Tracheal epithelial cell (primary cell): ENCODE measurements around the gene SCAF1. TPM values are rescaled to one million over a fixed set of nuclear protein-coding genes. Genes with fewer than 3 reads are reported as not detected.

Experiments
- total RNA-seq: library from RNA; depleted of rRNA; stranded (reverse); fragments of >200 nt; gene quantifications from 2 replicates; pipeline ENCODE4 v1.2.1, GENCODE V29; 2014

Gene SCAF1
- total RNA-seq: 14.2 and 16.4 TPM in 2 replicates

GRCh38 chr19:49641688-49642491 is at the start of gene SCAF1:
Gene SCAF1, plus strand, starts transcription at chr19:49642209. Its CDS starts 2,818 bp downstream, at chr19:49645027.

GRCh38 chr19:49640113-49640898 is 1.7 kb upstream of the SCAF1 start, which contains the start of gene RRAS:
Gene RRAS, minus strand, starts transcription at chr19:49640143. Its CDS starts 45 bp downstream, at chr19:49640098.

GRCh38 chr19:49665351-49666119 is 23.5 kb downstream of the SCAF1 start, which contains the start of the genes BCL2L12 and IRF3:
Gene BCL2L12, plus strand, starts transcription at chr19:49665933. Its CDS starts 760 bp downstream, at chr19:49666693.
Gene IRF3, minus strand, starts transcription at chr19:49665857. Its CDS starts 1,019 bp downstream, at chr19:49664838.

GRCh38 chr19:49677231-49677900 is 35.4 kb downstream of the SCAF1 start, which contains the start of gene PRMT1:
Gene PRMT1, plus strand, starts transcription at chr19:49677271. Its CDS starts 10 bp downstream, at chr19:49677281.

GRCh38 chr19:49689133-49690078 is 47.4 kb downstream of the SCAF1 start, which contains the start of gene ADM5:
Gene ADM5, plus strand, starts transcription at chr19:49689594. Its CDS starts 244 bp downstream, at chr19:49689838.

GRCh38 chr19:49690656-49691242 is 48.7 kb downstream of the SCAF1 start, which contains the start of gene CPT1C:
Gene CPT1C, plus strand, starts transcription at chr19:49691116. Its CDS starts 1,137 bp downstream, at chr19:49692253.

Other genes starting within 250 kb of the SCAF1 start
- not detected in 2 replicates for gene PTH2, start 218.8 kb upstream of the SCAF1 start, total RNA-seq
- not detected in 2 replicates for gene GFY, start 216.8 kb upstream of the SCAF1 start, total RNA-seq
- gene SLC17A7, start 200.7 kb upstream of the SCAF1 start, total RNA-seq: not detected in 2 replicates
- gene PIH1D1, start 190.4 kb upstream of the SCAF1 start, total RNA-seq: 98.9 and 148 TPM in 2 replicates
- 23.7 and 48.0 TPM in 2 replicates for gene ALDH16A1, start 189.0 kb upstream of the SCAF1 start, total RNA-seq
- not detected in 2 replicates for gene FLT3LG, start 168.0 kb upstream of the SCAF1 start, total RNA-seq
- 6,353 and 8,609 TPM in 2 replicates for gene RPL13A, start 154.6 kb upstream of the SCAF1 start, total RNA-seq
- 5,302 and 8,401 TPM in 2 replicates for gene RPS11, start 145.8 kb upstream of the SCAF1 start, total RNA-seq
- 25.8 and 32.6 TPM in 2 replicates for gene FCGRT, start 129.5 kb upstream of the SCAF1 start, total RNA-seq
- 1.7 and 1.9 TPM in 2 replicates for gene RCN3, start 114.2 kb upstream of the SCAF1 start, total RNA-seq
- 63.5 and 88.0 TPM in 2 replicates for gene NOSIP, start 61.7 kb upstream of the SCAF1 start, total RNA-seq
- gene PRRG2, start 60.9 kb upstream of the SCAF1 start, total RNA-seq: 6.0 and 7.2 TPM in 2 replicates
- 0.96 and 2.1 TPM in 2 replicates for gene PRR12, start 51.0 kb upstream of the SCAF1 start, total RNA-seq
- 22.8 and 34.9 TPM in 2 replicates for gene RRAS, start 2.1 kb upstream of the SCAF1 start, total RNA-seq
- 98.1 and 111 TPM in 2 replicates for gene IRF3, start 23.6 kb downstream of the SCAF1 start, total RNA-seq
- 2.4 and 3.8 TPM in 2 replicates for gene BCL2L12, start 23.7 kb downstream of the SCAF1 start, total RNA-seq
- 264 and 577 TPM in 2 replicates for gene PRMT1, start 35.1 kb downstream of the SCAF1 start, total RNA-seq
- gene ADM5, start 47.4 kb downstream of the SCAF1 start, total RNA-seq: 0.64 and 0.72 TPM in 2 replicates
- 1.4 and 1.9 TPM in 2 replicates for gene CPT1C, start 48.9 kb downstream of the SCAF1 start, total RNA-seq
- gene TSKS, start 121.1 kb downstream of the SCAF1 start, total RNA-seq: not detected in 2 replicates
- gene AP2A1, start 124.8 kb downstream of the SCAF1 start, total RNA-seq: 39.2 and 39.5 TPM in 2 replicates
- gene FUZ, start 171.1 kb downstream of the SCAF1 start, total RNA-seq: 8.5 and 22.9 TPM in 2 replicates
- 14.0 and 15.6 TPM in 2 replicates for gene MED25, start 176.1 kb downstream of the SCAF1 start, total RNA-seq
- gene PTOV1, start 208.9 kb downstream of the SCAF1 start, total RNA-seq: 24.7 and 38.1 TPM in 2 replicates
- 31.5 and 34.7 TPM in 2 replicates for gene PNKP, start 225.4 kb downstream of the SCAF1 start, total RNA-seq
- 2.8 and 5.3 TPM in 2 replicates for gene AKT1S1, start 235.1 kb downstream of the SCAF1 start, total RNA-seq
- gene TBC1D17, start 235.5 kb downstream of the SCAF1 start, total RNA-seq: 3.4 and 3.9 TPM in 2 replicates